ENCODE data around the gene NEURL2.
"Not testable (repeated sequence)": the region's sequence is repeated elsewhere in the genome, so short reads cannot be mapped to it uniquely, and the experiment has no call there.

The NEURL2 gene

DNA sequence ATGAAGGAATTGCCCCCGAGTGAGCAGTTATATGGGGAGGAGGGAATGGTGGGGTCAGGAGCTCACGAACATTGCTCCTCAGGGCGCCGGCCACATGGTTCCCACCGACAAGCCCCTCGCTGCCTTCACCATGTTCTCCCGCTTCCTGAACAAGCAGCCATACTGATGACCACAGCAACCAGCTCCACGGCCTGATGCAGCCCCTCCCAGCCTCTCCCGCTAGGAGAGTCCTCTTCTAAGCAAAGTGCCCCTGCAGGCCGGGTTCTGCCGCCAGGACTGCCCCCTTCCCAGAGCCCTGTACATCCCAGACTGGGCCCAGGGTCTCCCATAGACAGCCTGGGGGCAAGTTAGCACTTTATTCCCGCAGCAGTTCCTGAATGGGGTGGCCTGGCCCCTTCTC is 7.3 kb upstream of the NEURL2 start:
- DNase-seq (ENCODE audit: low spot score): no peak

DNA sequence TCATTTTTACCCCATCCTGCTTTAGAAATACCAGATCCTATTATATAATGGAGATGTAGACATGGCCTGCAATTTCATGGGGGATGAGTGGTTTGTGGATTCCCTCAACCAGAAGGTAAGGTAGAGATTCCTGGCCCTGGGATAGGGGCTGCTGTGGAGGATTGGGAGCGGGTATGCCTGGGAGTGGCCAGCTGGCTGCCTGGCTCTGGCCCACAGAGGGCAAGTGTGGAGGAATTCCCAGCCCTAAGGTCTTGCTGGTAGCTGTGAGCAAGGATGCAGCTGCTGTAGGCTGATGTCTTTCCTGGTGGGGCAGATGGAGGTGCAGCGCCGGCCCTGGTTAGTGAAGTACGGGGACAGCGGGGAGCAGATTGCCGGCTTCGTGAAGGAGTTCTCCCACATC is 6.7 kb upstream of the NEURL2 start:
- no peak for DNase-seq (ENCODE audit: low spot score)

GRCh38 chr20:45897289-45897688 is 6.3 kb upstream of the NEURL2 start:
- no peak for DNase-seq (ENCODE audit: low spot score)

GRCh38 chr20:45896641-45897161 is 5.7 kb upstream of the NEURL2 start:
- no peak for DNase-seq (ENCODE audit: low spot score)

DNA sequence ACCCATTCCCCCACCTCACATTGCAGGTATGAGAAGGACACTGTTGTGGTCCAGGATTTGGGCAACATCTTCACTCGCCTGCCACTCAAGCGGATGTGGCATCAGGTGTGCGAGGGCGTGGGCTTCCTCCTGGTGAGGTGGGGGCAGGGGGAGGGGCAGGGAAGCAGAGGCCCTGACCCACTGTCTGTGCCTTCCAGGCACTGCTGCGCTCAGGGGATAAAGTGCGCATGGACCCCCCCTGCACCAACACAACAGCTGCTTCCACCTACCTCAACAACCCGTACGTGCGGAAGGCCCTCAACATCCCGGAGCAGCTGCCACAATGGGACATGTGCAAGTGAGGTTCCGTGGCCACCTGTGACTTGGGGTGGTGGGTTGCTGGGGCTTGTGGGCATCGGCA is 3.8 kb upstream of the NEURL2 start:
- no peak for DNase-seq (ENCODE audit: low spot score)

- DNase-seq (ENCODE audit: low spot score): no peak
Observed at GRCh38 chr20:45893831-45894230, 2.8 kb upstream of the NEURL2 start.

DNA sequence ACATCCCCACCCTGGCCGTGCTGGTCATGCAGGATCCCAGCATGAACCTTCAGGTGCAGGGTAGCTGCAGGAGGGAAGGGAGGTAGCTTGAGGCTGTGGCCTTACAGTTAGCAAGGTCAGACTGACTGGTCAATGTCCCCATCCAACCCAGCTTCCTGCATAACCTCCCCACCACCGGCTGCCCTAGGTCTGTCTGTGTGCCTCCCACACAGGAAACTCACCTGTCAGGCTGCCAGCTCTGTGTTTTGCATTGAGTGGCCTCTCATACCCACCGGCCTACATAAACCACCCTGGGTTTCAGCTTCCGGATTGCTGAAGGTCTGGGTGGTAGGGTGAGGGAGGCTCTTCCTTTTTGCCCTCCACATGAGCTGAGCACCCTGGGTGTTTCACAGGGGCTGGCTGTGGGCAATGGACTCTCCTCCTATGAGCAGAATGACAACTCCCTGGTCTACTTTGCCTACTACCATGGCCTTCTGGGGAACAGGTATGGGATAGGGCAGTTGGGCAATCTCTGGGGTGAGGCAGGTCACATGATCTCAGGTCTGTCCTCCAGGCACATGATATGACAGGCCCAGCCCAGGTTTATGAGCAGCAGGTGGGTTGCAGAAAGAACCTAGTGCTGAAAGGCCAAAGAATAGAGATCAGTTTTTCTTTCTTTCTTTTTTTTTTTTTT is 2.0 kb upstream of the NEURL2 start:
- DNase-seq (ENCODE audit: low spot score): peak; percentile 33

- DNase-seq (ENCODE audit: low spot score): no peak
Observed at GRCh38 chr20:45892049-45892825, 1.2 kb upstream of the NEURL2 start.

GRCh38 chr20:45890077-45890984 is 677 bp downstream of the NEURL2 start:
- peak; percentile 25 for DNase-seq (ENCODE audit: low spot score)

DNA sequence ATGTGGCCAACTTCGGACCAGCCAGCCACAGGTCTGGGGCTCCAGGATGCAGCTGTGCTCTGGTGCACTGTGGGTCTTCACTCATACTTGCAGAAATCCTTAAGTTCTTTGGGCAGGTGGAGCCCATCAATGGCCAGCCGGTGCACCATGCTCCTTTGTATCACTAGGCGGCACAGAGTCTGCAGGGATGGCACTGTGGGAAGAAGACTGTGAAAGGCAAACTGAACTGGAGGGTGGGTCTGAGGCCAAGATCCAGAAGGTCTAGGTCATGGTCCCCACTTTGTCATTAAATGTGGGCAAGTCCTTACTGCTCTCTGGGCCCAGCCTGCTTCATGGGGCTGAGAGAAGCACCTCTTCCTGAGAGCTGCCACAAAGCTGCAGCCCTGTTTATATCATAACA is 2.3 kb downstream of the NEURL2 start:
- DNase-seq (ENCODE audit: low spot score): no peak

- DNase-seq (ENCODE audit: low spot score): no peak
Observed at GRCh38 chr20:45887346-45887715, 3.7 kb downstream of the NEURL2 start, which contains the start of gene SPATA25. SPATA25 (minus strand) TSS chr20:45887622; CDS start chr20:45887590, 32 bp downstream.

- no peak for DNase-seq (ENCODE audit: low spot score)
Observed at GRCh38 chr20:45886590-45887345, 4.2 kb downstream of the NEURL2 start.

DNA sequence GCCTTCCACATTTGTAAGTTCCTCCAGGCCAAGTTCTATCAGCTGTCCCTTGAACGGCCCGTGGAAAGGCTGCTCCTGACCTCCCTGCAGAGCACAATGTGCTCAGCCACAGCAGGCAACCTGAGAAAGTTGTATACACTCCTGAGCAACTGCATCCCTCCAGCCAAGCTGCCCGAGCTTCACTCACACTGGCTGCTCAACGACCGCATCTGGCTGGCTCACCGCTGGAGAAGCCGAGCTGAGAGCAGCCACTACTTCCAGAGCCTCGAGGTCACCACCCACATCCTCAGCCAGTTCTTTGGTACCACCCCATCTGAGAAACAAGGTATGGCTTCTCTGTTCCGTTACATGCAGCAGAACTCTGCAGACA is 7.9 kb downstream of the NEURL2 start:
- no peak for DNase-seq (ENCODE audit: low spot score)

GRCh38 chr20:45882469-45883099 is 8.4 kb downstream of the NEURL2 start:
- DNase-seq (ENCODE audit: low spot score): no peak

- DNase-seq (ENCODE audit: low spot score): peak; percentile 98
Observed at GRCh38 chr20:45880988-45881788, 9.8 kb downstream of the NEURL2 start, which contains the start of gene ZSWIM1. ZSWIM1 (plus strand) TSS chr20:45881227; CDS start chr20:45882593, 1,366 bp downstream.

DNA sequence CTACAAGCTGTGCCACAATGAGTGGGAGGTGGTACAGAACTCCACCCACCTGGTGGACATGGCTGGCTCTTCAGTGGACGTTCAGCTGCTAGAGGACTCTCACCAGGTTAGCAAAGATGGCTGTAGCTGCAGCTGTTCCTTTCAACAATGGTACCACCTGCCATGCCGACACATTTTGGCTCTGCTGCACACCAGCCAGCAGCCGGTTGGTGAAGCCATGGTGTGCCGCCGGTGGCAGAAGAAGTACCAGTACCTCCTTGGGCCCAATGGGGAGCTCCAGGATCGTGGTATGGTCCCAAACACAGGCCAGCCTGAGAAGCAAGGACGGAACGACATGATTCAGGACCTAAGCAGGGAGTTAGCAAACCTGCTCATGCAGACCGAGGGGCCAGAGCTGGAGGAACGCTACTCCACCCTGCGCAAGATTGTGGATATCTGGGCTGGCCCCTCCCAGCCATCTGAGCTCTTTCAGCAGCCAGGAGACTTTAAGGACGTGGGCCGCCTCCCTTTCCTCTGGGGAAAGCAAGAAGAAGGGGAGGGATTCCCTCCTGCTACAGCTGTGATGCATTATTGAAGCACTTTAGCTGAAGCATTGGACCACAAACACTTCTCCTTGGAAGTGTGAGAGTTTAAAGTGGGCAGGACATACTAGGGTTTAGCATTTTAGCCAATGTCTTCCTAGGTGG is 12.8 kb downstream of the NEURL2 start:
- DNase-seq (ENCODE audit: low spot score): no peak

- no peak for DNase-seq (ENCODE audit: low spot score)
Observed at GRCh38 chr20:45874576-45874975, 16.4 kb downstream of the NEURL2 start.

DNA sequence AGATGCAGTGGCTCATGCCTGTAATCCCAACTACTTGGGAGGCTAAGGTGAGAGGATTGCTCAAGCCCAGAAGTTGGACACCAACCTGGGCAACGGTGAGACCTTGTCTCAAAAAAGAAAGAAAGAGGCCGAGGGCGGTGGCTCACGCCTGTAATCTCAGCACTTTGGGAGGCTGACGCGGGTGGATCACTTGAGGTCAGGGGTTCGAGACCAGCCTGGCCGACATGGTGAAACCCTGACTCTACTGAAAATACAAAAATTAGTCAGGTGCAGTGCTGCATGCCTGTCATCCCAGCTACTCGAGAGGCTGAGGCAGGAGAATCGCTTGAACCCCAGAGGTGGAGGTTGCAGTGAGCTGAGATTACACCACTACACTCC is 16.9 kb downstream of the NEURL2 start:
- not testable (repeated sequence) for DNase-seq (ENCODE audit: low spot score)

DNA sequence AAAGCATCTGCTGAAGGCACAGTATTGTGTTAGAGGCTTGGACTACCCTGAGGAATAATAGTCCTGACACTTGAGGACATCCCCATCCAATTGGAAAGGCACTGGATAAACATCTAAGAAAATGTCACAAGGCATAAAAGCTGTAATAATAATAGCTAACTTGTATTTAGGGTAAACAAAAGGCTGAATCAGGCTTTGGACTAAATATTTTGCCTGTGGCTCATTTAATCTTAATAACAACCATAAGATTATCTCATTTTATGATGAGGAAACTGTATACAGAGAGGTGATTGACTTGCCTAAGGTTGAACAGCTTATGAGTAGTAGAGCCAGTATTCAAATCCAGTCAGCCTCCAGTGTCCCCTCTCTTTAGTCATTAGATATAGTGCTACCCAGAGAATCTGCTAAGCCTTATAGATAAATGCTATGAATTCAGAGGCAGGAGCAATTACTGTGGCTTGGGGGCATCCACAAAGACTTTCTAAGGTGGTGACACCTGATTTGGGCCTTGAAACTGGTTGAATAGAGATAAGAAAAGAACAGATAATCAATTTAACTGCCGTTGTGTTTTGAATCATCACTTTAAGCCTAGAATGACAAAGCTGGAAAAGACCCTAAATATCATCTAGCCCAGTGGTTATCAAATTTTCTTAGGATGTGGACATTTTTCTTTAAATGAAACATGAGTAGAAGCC is 17.5 kb downstream of the NEURL2 start:
- DNase-seq (ENCODE audit: low spot score): no peak

Measured in CD4-positive, alpha-beta T cell treated with Interleukin-6 at 100 ng/mL for 8 hours (primary cell).